Neuron (in vitro differentiated cells): ENCODE measurements around the gene SPNS2.
A peak's percentile ranks its signal among the peaks of the same experiment; 100 is the strongest.

ENCODE experiments used
- H2AFZ ChIP-seq: one replicate; pipeline ENCODE4 v1.6.1; 2013; ENCODE audit warnings: low read depth, mild to moderate bottlenecking, inconsistent platforms, low read length, moderate library complexity
- H3K27me3 ChIP-seq: one replicate; pipeline ENCODE4 v1.6.1; 2013; ENCODE audit warnings: low read length; ENCODE audit not compliant: insufficient read depth
- H3K36me3 ChIP-seq: one replicate; pipeline ENCODE4 v1.6.1; 2013; ENCODE audit warnings: low read length; ENCODE audit not compliant: insufficient read depth
- H3K4me1 ChIP-seq: one replicate; pipeline ENCODE4 v1.6.1; 2013; ENCODE audit warnings: low read length; ENCODE audit not compliant: insufficient read depth
- H3K4me3 ChIP-seq: 2 replicates; pipeline ENCODE4 v1.5.1; 2013; ENCODE audit warnings: mild to moderate bottlenecking, low read length, moderate library complexity
- H3K9me3 ChIP-seq: one replicate; pipeline ENCODE4 v1.6.1; 2013; ENCODE audit warnings: low read length

Gene SPNS2, protein sequence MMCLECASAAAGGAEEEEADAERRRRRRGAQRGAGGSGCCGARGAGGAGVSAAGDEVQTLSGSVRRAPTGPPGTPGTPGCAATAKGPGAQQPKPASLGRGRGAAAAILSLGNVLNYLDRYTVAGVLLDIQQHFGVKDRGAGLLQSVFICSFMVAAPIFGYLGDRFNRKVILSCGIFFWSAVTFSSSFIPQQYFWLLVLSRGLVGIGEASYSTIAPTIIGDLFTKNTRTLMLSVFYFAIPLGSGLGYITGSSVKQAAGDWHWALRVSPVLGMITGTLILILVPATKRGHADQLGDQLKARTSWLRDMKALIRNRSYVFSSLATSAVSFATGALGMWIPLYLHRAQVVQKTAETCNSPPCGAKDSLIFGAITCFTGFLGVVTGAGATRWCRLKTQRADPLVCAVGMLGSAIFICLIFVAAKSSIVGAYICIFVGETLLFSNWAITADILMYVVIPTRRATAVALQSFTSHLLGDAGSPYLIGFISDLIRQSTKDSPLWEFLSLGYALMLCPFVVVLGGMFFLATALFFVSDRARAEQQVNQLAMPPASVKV

DNA sequence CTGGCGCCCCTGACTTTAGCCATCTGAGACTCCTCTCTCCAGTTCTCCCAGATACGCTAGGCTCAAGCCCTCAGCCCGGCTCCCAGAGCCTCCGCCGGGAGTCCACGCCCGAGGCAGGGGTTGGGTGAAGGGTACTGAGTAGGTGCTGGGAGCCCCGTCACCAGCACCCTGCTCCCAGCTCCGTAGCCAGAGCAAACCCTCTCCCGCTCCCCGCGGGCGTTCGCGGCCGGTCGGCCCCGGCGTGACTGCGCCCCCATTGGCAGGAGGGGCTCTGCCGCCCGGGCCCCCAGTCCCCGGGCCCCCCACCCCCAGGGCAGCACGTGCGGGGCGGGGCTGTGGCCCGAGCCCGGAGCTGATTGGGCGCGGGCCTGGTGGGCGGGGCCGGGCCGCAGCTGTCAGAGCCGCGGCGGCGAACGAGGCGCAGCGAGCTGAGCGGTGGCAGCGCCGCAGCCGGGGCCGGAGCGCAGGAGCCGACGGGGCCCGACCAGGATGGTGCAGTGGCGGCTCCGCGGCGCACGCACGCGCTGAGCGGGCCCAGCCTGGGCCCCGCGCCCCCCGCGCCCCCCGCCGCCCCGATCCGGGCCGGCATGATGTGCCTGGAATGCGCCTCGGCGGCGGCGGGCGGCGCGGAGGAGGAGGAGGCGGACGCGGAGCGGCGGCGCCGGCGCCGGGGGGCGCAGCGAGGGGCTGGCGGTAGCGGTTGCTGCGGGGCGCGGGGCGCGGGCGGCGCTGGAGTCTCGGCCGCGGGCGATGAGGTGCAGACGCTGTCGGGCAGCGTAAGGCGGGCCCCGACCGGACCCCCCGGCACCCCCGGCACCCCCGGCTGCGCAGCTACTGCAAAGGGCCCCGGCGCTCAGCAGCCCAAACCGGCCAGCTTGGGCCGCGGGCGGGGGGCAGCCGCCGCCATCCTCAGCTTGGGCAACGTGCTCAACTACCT, at the start of gene SPNS2:
Gene SPNS2 (plus strand): TSS at position 421 of the 937 bp plus-strand sequence. CDS start 167 bp downstream, at position 588.
- Histone ChIP-seq H2AFZ (no peak within 1 kb of the TSS), H3K36me3 (no peaks in the 10 kb centered on the region), H3K9me3 (no peaks in the 10 kb centered on the region), H3K27me3 (peaks cover 52% of the 10 kb centered on the region), H3K4me1 (peaks cover 7% of the 10 kb centered on the region), H3K4me3 (peak within 1 kb of the TSS; percentile 40)

DNA sequence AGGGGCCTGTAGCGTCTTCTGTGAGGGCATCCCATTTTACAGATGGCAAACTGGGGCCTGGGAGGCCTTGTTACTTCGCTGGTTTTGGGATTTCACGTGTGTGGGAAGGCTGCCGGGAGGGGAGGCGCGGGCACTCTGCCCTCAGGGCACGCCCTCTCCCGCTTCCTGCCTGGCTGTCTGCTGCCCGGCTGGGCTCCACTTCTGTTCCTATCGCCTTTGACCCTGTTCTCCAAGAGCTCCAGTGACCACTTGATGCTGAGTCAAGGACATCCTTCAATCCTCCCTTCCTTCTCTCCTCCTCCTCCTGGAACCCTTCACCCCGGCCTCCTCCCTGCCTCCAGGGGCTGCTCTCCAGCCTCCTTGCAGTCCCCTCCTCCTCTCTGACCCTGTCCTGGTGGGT, 48.9 kb upstream of the SPNS2 start:
- H3K9me3 ChIP-seq = no peaks in the 10 kb centered on the region
- no peak overlapping the region for H2AFZ ChIP-seq
- H3K4me3 ChIP-seq = no peak overlapping the region

DNA sequence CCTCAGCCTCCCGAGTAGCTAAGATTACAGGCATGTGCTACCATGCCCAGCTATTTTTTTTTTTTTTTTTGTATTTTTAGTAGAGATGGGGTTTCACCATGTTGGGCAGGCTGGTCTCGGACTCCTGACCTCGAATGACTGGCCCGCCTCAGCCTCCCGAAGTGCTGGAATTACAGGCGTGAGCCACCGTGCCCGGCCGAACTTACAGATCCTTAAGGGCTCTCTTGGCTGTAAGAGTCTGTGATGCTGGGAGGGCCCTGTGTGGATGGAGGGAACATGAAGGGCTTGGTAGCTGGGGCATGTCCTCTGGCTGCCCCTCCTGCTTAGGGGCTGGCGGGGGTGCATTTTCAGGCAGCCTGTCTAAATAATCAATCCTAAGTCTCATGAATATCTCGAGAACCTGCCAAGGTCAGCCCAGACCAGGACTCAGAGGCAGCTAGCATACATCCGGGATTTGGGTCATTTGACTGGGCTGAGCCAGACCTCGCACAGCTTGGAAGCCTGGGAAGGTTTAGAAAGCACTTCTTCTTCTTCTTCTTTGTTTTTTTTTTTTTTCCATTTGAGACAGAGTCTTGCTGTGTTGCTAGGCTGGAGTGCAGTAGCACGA, 47.9 kb upstream of the SPNS2 start:
- H2AFZ ChIP-seq = no peak overlapping the region
- H3K4me3 ChIP-seq = no peak overlapping the region
- no peaks in the 10 kb centered on the region for H3K4me1 ChIP-seq
- peaks cover 9% of the 10 kb centered on the region for H3K27me3 ChIP-seq
- H3K9me3 ChIP-seq = no peaks in the 10 kb centered on the region
- no peaks in the 10 kb centered on the region for H3K36me3 ChIP-seq

More for the DNA sequence above, 48.9 kb upstream of the SPNS2 start:
- Histone ChIP-seq H3K36me3 (no peaks in the 10 kb centered on the region), H3K4me1 (no peaks in the 10 kb centered on the region), H3K27me3 (peaks cover 10% of the 10 kb centered on the region)

DNA sequence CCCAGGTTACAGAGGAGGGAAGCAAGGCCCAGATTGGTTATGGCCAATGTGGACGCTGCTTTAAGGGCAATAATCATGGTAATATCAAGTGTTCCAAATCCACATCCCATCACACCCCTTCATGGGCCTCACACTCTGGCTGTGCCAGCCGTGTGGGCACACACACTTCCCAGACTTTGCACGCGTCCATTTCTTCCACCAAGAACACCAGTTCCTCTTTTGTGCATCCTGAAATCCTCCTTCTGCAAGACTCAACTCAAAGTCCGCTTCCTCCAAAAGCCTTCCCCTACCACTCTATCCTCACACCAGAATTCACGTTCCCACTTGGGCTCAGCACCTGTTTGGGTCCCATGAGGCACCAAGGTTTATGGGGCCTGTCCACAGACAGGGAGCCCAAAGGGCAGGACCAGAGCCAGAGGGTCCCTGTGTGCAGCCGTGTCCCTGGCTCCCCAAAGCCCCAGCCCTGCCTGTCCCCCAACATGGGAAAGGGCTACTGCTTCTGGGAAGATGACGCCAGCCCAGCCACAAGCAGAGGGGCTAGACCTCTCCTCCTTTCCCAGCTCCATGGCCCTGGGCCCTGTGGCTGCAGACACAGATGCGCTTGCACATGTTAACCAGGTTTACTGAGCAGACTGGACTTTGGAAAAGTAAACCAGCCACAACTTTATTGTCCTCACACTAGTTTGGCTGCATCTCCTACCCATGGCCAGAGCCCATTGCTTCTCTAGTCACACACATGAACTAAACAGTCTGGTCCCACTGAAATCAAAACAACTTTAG, 44.7 kb upstream of the SPNS2 start:
- Histone ChIP-seq H3K36me3 (no peaks in the 10 kb centered on the region), H3K4me3 (no peak overlapping the region), H2AFZ (no peak overlapping the region), H3K27me3 (peaks cover 5% of the 10 kb centered on the region), H3K4me1 (no peaks in the 10 kb centered on the region), H3K9me3 (no peaks in the 10 kb centered on the region)

DNA sequence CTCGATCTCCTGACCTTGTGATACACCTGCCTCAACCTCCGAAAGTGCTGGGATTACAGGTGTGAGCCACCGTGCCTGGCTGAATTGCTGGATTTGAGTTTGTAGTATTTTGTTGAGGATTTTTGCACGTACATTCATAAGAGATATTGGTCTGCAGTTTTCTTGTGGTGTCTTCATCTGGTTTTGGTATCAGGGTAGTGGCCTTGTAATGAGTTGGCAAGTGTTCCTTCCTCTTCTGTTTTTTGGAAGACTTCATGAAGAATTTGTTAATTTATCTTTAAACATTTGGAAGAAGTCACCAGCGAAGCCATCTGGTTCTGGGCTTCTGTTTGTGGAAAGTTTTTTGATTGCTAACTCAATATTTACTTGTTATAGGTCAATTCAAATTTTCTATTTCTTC, 38.0 kb upstream of the SPNS2 start:
- Histone ChIP-seq H3K9me3 (no peaks in the 10 kb centered on the region), H3K4me1 (no peaks in the 10 kb centered on the region), H3K27me3 (no peaks in the 10 kb centered on the region), H3K36me3 (no peaks in the 10 kb centered on the region), H2AFZ (no peak overlapping the region), H3K4me3 (no peak overlapping the region)

DNA sequence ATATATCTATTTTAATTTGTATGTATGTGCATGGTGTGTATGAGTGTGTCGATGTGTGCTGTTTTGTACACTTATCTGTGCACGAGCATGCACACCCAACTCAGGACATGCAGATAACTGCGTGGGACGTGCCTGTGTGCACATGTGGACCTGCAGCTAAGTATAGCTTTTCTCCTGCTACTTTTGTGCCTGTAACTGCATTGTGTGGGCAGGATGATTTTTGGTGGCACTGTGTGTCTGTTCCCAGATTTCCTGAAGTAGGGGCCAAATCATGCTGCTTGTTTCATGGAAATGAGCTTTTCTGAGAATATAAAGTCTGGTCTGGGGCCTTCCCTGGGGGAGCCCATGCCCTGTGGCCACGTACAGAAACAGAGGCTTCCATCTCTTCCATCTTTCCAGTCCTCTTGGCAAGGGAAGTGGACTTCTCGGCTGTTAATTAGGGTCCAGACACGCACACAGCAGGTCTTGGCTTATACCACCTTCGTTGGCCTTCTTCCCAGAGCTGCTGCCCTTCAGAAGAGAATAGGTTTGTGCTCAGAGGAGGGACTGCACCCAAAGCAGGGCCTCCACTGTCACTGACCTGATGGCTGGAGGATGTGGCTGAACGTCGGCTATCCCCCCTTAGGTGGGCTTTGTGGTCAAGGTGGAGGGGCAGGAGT, 34.7 kb upstream of the SPNS2 start:
- Histone ChIP-seq H3K36me3 (no peaks in the 10 kb centered on the region), H2AFZ (no peak overlapping the region), H3K27me3 (no peaks in the 10 kb centered on the region), H3K4me1 (no peaks in the 10 kb centered on the region), H3K4me3 (no peak overlapping the region), H3K9me3 (no peaks in the 10 kb centered on the region)

DNA sequence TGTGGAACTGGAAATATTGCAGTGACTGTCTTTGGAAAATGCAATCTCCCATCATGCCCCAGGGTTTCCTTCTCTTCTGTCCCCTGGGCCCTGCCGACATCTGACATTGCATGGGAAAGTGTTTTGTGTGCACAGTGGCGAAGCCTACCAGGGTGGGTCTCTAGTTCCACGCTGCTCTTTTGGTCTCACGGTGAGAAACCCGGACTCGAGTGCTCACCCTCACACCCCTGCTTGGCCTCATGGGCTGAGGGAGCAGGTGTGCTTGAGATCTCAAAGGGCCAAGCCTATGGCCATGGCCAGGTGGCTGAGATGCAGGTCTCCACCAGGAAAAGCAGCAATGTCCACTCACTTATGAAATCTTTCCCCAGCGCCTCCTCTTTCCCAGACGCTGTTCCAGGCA, 32.9 kb upstream of the SPNS2 start:
- Histone ChIP-seq H2AFZ (no peak overlapping the region), H3K36me3 (no peaks in the 10 kb centered on the region), H3K4me1 (no peaks in the 10 kb centered on the region), H3K27me3 (no peaks in the 10 kb centered on the region), H3K4me3 (no peak overlapping the region), H3K9me3 (no peaks in the 10 kb centered on the region)

DNA sequence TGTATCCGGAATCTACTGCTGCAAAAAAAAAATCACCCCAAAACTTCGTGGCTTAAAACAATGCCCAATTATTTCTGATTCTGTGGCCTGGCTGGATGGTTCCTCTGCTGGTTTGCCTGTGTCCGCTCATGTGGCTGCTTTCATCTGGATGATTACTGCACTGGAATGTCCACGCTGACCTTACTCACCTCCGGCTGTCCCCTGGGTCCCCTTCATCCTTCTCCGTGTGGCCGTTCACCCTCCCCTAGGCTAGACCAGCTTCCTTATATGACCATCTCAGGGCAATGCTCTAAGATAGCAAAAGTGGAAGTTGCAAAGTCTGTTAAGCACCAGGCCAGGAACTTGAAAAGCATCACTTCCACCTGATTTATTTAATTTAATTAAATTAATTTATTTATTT, 31.4 kb upstream of the SPNS2 start:
- Histone ChIP-seq H3K9me3 (no peaks in the 10 kb centered on the region), H2AFZ (no peak overlapping the region), H3K36me3 (no peaks in the 10 kb centered on the region), H3K27me3 (no peaks in the 10 kb centered on the region), H3K4me1 (no peaks in the 10 kb centered on the region), H3K4me3 (no peak overlapping the region)

DNA sequence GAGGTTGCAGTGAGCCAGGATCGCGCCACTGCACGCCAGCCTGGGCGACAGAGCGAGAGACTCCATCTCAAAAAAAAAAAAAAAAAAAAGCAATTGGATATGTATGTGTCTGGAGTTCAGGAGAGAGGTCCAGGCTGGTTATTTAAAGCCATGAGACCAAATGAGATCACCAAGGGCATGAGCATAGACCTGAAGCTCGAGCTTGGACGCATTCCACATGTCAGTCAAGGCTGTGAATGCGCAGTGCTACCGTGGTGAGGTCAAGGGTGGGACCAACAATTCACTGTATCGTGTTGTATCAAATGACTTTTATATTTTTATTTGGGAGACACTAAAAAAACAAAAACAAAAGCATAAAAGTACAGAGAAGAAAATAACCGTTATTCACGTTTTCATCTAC, 29.1 kb upstream of the SPNS2 start:
- Histone ChIP-seq H3K4me1 (no peaks in the 10 kb centered on the region), H3K27me3 (peaks cover 2% of the 10 kb centered on the region), H2AFZ (no peak overlapping the region), H3K9me3 (no peaks in the 10 kb centered on the region), H3K4me3 (no peak overlapping the region), H3K36me3 (no peaks in the 10 kb centered on the region)

DNA sequence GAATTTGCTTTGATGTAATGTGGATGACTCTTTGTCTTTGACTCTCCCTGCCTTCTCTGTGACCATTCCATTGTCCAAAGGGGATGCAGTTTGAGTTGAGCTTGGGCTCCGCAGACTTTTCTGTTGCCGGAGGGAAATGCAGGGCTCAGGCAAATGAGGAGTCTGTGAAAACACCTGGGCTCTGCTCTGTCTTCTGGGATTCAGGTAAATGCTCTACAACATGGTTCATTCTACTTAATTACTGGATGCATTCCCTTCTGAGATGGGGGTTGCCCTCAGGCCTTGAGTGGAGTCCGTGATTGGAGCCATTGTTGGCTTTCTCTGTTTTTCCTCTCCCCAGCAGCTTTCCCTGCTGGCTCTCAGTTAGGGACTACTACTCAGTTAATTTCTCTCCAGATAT, 26.4 kb upstream of the SPNS2 start:
- H3K27me3 ChIP-seq = peaks cover 26% of the 10 kb centered on the region
- no peaks in the 10 kb centered on the region for H3K9me3 ChIP-seq
- no peaks in the 10 kb centered on the region for H3K4me1 ChIP-seq
- H3K36me3 ChIP-seq = no peaks in the 10 kb centered on the region
- no peak overlapping the region for H3K4me3 ChIP-seq
- H2AFZ ChIP-seq = no peak overlapping the region

DNA sequence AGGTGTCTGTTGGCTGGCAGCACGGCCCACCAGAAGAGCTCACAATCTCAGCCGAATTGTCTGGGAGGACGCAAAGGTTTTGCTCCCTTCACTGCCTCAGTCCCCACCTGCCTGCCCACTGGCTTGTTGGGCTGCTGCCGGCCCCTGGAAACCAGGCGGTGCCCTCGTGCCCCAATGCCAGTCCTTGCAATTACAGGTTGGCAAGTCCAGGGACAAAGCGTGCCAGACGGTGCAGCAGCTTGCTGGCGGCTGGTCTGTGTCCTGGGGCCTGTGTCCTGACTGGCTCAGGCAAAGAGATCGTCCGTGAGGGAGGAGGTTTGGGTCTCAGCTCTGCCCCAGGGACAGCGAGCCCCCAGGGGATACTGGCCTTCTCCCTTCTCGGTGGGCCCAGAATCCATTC, 24.6 kb upstream of the SPNS2 start:
- H3K4me3 ChIP-seq = no peak overlapping the region
- no peaks in the 10 kb centered on the region for H3K9me3 ChIP-seq
- no peaks in the 10 kb centered on the region for H3K4me1 ChIP-seq
- no peaks in the 10 kb centered on the region for H3K36me3 ChIP-seq
- H3K27me3 ChIP-seq = peaks cover 34% of the 10 kb centered on the region
- no peak overlapping the region for H2AFZ ChIP-seq

DNA sequence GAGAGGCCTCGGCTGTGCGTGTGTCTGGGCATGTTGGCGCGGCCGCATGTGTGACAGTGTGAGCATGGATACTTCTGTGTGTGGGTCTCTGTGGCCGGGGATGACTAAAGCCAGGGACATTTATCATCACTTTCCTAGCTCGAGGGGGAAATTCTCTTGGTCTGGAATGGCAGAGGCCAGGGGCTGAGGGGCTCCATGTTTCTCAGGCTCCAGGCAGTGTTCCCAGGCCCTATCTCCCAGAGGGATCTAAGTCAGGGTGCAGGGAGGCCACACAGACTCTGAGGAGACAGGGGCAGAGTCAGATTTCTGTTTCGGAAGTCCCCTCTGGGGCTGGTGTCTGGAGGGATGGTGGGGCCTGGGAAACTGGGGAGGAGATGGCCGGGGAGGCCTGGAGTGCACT, 23.7 kb upstream of the SPNS2 start:
- H3K4me1 ChIP-seq = no peaks in the 10 kb centered on the region
- no peaks in the 10 kb centered on the region for H3K9me3 ChIP-seq
- no peak overlapping the region for H3K4me3 ChIP-seq
- no peak overlapping the region for H2AFZ ChIP-seq
- peaks cover 34% of the 10 kb centered on the region for H3K27me3 ChIP-seq
- no peaks in the 10 kb centered on the region for H3K36me3 ChIP-seq
